ENCODE data around the gene ZNF90. TPM values are rescaled to one million over a fixed set of nuclear protein-coding genes. Genes with fewer than 3 reads are reported as not detected.
"Not testable (repeated sequence)": the region's sequence is repeated elsewhere in the genome, so short reads cannot be mapped to it uniquely, and the experiment has no call there.

ZNF90 gene
- total RNA-seq, 1 donor from 2014 or later, result 5.8 TPM

DNA sequence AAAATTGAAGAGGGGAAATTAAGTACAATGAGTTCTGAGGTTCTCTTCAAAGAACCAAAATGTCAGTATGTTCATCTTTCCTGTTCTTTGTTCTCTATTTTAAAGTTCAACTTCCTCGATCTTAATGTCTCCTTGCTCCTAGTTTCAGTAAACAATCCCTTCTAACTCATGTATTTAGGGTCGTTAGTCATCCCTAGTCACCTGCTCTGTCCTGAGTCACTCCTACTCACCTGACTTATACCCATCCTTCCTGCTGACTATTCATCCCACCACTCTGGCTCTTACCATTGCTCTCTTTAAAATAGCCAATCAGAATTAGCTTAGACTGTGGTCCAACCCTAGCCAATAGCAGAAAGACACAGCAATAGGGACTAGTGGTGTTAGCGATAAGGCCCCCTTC, 24.3 kb downstream of the ZNF90 start:
- Histone ChIP-seq H3K4me3 (ENCODE audit: insufficient read depth, low read depth, low read length) (no peak overlapping the region), H3K79me2 (ENCODE audit: insufficient read depth, low read length) (no peaks in the 10 kb centered on the region), H3K9ac (ENCODE audit: low read length) (no peak overlapping the region), H3K4me1 (ENCODE audit: insufficient read depth, low read length) (no peaks in the 10 kb centered on the region), H4K20me1 (ENCODE audit: insufficient read depth, low read length) (no peaks in the 10 kb centered on the region), H2AFZ (ENCODE audit: low read depth, low read length) (no peak overlapping the region), H3K27ac (ENCODE audit: low read depth, low read length) (no peak overlapping the region), H3K27me3 (ENCODE audit: insufficient read depth, low read length) (no peaks in the 10 kb centered on the region), H3K9me3 (ENCODE audit: insufficient read depth, low read depth, low read length) (peaks cover 3% of the 10 kb centered on the region), H3K36me3 (ENCODE audit: insufficient read depth, low read length) (no peaks in the 10 kb centered on the region), H3K4me2 (ENCODE audit: low read length) (no peak overlapping the region)
- TF ChIP-seq, protein P1, sequence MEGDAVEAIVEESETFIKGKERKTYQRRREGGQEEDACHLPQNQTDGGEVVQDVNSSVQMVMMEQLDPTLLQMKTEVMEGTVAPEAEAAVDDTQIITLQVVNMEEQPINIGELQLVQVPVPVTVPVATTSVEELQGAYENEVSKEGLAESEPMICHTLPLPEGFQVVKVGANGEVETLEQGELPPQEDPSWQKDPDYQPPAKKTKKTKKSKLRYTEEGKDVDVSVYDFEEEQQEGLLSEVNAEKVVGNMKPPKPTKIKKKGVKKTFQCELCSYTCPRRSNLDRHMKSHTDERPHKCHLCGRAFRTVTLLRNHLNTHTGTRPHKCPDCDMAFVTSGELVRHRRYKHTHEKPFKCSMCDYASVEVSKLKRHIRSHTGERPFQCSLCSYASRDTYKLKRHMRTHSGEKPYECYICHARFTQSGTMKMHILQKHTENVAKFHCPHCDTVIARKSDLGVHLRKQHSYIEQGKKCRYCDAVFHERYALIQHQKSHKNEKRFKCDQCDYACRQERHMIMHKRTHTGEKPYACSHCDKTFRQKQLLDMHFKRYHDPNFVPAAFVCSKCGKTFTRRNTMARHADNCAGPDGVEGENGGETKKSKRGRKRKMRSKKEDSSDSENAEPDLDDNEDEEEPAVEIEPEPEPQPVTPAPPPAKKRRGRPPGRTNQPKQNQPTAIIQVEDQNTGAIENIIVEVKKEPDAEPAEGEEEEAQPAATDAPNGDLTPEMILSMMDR (IDR thresholded peaks at IDR 0.05; ENCODE audit: insufficient read depth, low read depth, low read length), result no peak
- no peak for TF ChIP-seq EZH2 (IDR thresholded peaks at IDR 0.05; ENCODE audit: insufficient read depth, low read length)
- Mint-ChIP-seq H3K36me3 (ENCODE audit: low read depth, unreplicated experiment) (peaks cover 43% of the 10 kb centered on the region), H3K4me1 (ENCODE audit: low read depth, unreplicated experiment) (no peaks in the 10 kb centered on the region), H3K4me3 (ENCODE audit: unreplicated experiment) (no peak overlapping the region), H3K27ac (ENCODE audit: unreplicated experiment) (no peak overlapping the region), H3K9me3 (ENCODE audit: unreplicated experiment) (peaks cover 34% of the 10 kb centered on the region), H3K27me3 (ENCODE audit: low read depth, unreplicated experiment) (no peaks in the 10 kb centered on the region)
- FAIRE-seq (no peak), DNase-seq (ENCODE audit: low read depth) (no peak)

GRCh38 chr19:20103091-20103740, 25.4 kb downstream of the ZNF90 start:
- peaks cover 44% of the 10 kb centered on the region for H3K36me3 Mint-ChIP-seq (ENCODE audit: low read depth, unreplicated experiment)
- peak overlapping the region; percentile 85 for H3K27ac Mint-ChIP-seq (ENCODE audit: unreplicated experiment)
- TF ChIP-seq EZH2 (IDR thresholded peaks at IDR 0.05; ENCODE audit: insufficient read depth, low read length), result no peak
- TF ChIP-seq, protein P1 (IDR thresholded peaks at IDR 0.05; ENCODE audit: insufficient read depth, low read depth, low read length), result no peak
- H2AFZ ChIP-seq (ENCODE audit: low read depth, low read length), result no peak overlapping the region
- peaks cover 34% of the 10 kb centered on the region for H3K9me3 Mint-ChIP-seq (ENCODE audit: unreplicated experiment)
- H3K27me3 ChIP-seq (ENCODE audit: insufficient read depth, low read length), result no peaks in the 10 kb centered on the region
- no peaks in the 10 kb centered on the region for H3K4me1 ChIP-seq (ENCODE audit: insufficient read depth, low read length)
- H3K4me2 ChIP-seq (ENCODE audit: low read length), result no peak overlapping the region
- no peak overlapping the region for H3K4me3 Mint-ChIP-seq (ENCODE audit: unreplicated experiment)
- H3K79me2 ChIP-seq (ENCODE audit: insufficient read depth, low read length), result no peaks in the 10 kb centered on the region
- H3K4me3 ChIP-seq (ENCODE audit: insufficient read depth, low read depth, low read length), result no peak overlapping the region
- no peaks in the 10 kb centered on the region for H3K27me3 Mint-ChIP-seq (ENCODE audit: low read depth, unreplicated experiment)
- no peak overlapping the region for H3K27ac ChIP-seq (ENCODE audit: low read depth, low read length)
- no peaks in the 10 kb centered on the region for H4K20me1 ChIP-seq (ENCODE audit: insufficient read depth, low read length)
- FAIRE-seq (no peak), DNase-seq (ENCODE audit: low read depth) (no peak)
- H3K9ac ChIP-seq (ENCODE audit: low read length), result no peak overlapping the region
- no peaks in the 10 kb centered on the region for H3K36me3 ChIP-seq (ENCODE audit: insufficient read depth, low read length)
- H3K4me1 Mint-ChIP-seq (ENCODE audit: low read depth, unreplicated experiment), result no peaks in the 10 kb centered on the region
- H3K9me3 ChIP-seq (ENCODE audit: insufficient read depth, low read depth, low read length), result peaks cover 5% of the 10 kb centered on the region

- H3K27me3 ChIP-seq (ENCODE audit: insufficient read depth, low read length), result no peaks in the 10 kb centered on the region
- Mint-ChIP-seq H3K4me3 (ENCODE audit: unreplicated experiment) (no peak overlapping the region), H3K27me3 (ENCODE audit: low read depth, unreplicated experiment) (no peaks in the 10 kb centered on the region), H3K36me3 (ENCODE audit: low read depth, unreplicated experiment) (peaks cover 32% of the 10 kb centered on the region), H3K27ac (ENCODE audit: unreplicated experiment) (no peak overlapping the region), H3K4me1 (ENCODE audit: low read depth, unreplicated experiment) (no peaks in the 10 kb centered on the region), H3K9me3 (ENCODE audit: unreplicated experiment) (peaks cover 27% of the 10 kb centered on the region)
- TF ChIP-seq EZH2 (IDR thresholded peaks at IDR 0.05; ENCODE audit: insufficient read depth, low read length), result no peak
- TF ChIP-seq, protein P1 (IDR thresholded peaks at IDR 0.05; ENCODE audit: insufficient read depth, low read depth, low read length), result no peak
- H3K9me3 ChIP-seq (ENCODE audit: insufficient read depth, low read depth, low read length), result peaks cover 7% of the 10 kb centered on the region
- H3K79me2 ChIP-seq (ENCODE audit: insufficient read depth, low read length), result no peaks in the 10 kb centered on the region
- H4K20me1 ChIP-seq (ENCODE audit: insufficient read depth, low read length), result no peaks in the 10 kb centered on the region
- H3K27ac ChIP-seq (ENCODE audit: low read depth, low read length), result no peak overlapping the region
- no peak for FAIRE-seq
- DNase-seq (ENCODE audit: low read depth), result no peak
- H3K36me3 ChIP-seq (ENCODE audit: insufficient read depth, low read length), result no peaks in the 10 kb centered on the region
- no peak overlapping the region for H3K4me2 ChIP-seq (ENCODE audit: low read length)
- no peak overlapping the region for H3K9ac ChIP-seq (ENCODE audit: low read length)
- H3K4me3 ChIP-seq (ENCODE audit: insufficient read depth, low read depth, low read length), result no peak overlapping the region
- no peaks in the 10 kb centered on the region for H3K4me1 ChIP-seq (ENCODE audit: insufficient read depth, low read length)
- no peak overlapping the region for H2AFZ ChIP-seq (ENCODE audit: low read depth, low read length)
Observed at GRCh38 chr19:20107301-20107700, 29.5 kb downstream of the ZNF90 start.

DNA sequence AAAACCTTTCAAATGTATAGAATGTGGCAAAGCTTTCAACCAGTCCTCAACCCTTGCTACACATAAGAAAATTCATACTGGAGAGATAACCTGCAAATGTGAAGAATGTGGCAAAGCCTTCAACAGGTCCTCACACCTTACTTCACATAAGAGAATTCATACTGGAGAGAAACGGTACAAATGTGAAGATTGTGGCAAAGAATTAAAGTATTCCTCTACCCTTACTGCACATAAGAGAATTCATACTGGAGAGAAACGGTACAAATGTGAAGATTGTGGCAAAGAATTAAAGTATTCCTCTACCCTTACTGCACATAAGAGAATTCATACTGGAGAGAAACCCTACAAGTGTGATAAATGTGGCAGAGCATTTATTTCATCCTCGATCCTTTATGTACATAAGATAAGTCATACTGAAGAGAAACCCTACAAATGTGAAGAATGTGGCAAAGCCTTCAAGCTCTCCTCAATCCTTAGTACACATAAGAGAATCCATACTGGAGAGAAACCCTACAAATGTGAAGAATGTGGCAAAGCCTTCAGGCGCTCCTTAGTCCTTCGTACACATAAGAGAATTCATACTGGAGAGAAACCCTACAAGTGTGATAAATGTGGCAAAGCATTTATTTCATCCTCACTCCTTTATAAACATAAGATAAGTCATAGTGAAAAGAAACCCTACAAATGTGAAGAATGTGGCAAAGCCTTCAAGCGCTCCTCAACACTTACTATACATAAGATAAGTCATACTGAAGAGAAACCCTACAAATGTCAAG, 40.5 kb downstream of the ZNF90 start:
- peaks cover 26% of the 10 kb centered on the region for H3K9me3 ChIP-seq (ENCODE audit: insufficient read depth, low read depth, low read length)
- Mint-ChIP-seq H3K36me3 (ENCODE audit: low read depth, unreplicated experiment) (peaks cover 39% of the 10 kb centered on the region), H3K9me3 (ENCODE audit: unreplicated experiment) (peaks cover 43% of the 10 kb centered on the region)
- H3K4me3 Mint-ChIP-seq (ENCODE audit: unreplicated experiment); H3K9ac ChIP-seq (ENCODE audit: low read length); H2AFZ ChIP-seq (ENCODE audit: low read depth, low read length); H3K4me1 ChIP-seq (ENCODE audit: insufficient read depth, low read length); H3K27me3 ChIP-seq (ENCODE audit: insufficient read depth, low read length); DNase-seq (ENCODE audit: low read depth); H3K4me3 ChIP-seq (ENCODE audit: insufficient read depth, low read depth, low read length); FAIRE-seq; H3K27me3 Mint-ChIP-seq (ENCODE audit: low read depth, unreplicated experiment); H3K79me2 ChIP-seq (ENCODE audit: insufficient read depth, low read length); H3K27ac Mint-ChIP-seq (ENCODE audit: unreplicated experiment); H3K4me1 Mint-ChIP-seq (ENCODE audit: low read depth, unreplicated experiment); H3K36me3 ChIP-seq (ENCODE audit: insufficient read depth, low read length); H3K4me2 ChIP-seq (ENCODE audit: low read length); H4K20me1 ChIP-seq (ENCODE audit: insufficient read depth, low read length); H3K27ac ChIP-seq (ENCODE audit: low read depth, low read length): not testable (repeated sequence)

All from astrocyte (in vitro differentiated cells and primary cell).